ENCODE data around the gene C19orf25.

DNA sequence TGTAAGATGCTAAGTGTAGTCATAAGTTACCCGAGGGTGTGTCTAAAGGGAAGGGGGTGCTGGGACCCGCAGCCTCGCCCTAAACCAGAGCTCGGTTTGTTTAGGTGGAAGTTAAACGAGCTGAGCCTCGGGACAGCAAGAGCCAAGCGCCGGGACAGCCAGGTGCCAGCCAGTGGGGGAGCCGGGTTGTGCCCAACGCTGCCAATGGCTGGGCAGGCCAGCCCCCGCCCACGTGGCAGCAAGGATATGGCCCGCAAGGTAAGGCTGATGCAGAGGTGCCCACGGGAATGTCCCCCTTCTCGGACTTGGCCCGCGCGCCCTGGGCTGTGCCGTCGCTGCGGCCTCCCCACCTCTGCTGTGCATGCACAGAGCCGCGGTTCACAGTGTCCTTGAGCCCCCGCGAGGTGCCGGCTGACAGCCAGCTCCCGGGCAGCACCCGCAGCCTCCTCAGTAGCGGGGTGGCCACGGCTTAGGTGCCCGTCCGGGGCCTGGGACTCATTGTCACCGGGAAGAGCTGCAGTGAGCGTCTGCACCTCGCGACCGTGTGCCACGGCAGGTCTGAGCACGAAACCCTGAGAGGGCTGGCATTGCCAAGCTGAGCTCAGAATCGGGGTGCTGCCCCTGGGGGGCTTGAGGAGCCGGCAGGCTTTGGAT lies 50.1 kb downstream of the C19orf25 start:
- TF ChIP-seq, protein P1, sequence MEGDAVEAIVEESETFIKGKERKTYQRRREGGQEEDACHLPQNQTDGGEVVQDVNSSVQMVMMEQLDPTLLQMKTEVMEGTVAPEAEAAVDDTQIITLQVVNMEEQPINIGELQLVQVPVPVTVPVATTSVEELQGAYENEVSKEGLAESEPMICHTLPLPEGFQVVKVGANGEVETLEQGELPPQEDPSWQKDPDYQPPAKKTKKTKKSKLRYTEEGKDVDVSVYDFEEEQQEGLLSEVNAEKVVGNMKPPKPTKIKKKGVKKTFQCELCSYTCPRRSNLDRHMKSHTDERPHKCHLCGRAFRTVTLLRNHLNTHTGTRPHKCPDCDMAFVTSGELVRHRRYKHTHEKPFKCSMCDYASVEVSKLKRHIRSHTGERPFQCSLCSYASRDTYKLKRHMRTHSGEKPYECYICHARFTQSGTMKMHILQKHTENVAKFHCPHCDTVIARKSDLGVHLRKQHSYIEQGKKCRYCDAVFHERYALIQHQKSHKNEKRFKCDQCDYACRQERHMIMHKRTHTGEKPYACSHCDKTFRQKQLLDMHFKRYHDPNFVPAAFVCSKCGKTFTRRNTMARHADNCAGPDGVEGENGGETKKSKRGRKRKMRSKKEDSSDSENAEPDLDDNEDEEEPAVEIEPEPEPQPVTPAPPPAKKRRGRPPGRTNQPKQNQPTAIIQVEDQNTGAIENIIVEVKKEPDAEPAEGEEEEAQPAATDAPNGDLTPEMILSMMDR (IDR thresholded peaks at IDR 0.05), result no peak
- TF ChIP-seq POLR2A (IDR thresholded peaks at IDR 0.05), result no peak
- no peak for TF ChIP-seq POLR2AphosphoS5 (IDR thresholded peaks at IDR 0.05)

Measured in prostate gland (tissue), 2 donors.